Fibroblast of villous mesenchyme (primary cell): ENCODE data around the gene RASGRF1. TPM values are rescaled to one million over a fixed set of nuclear protein-coding genes. Genes with fewer than 3 reads are reported as not detected.

Experiments used
- DNase-seq: peaks from one replicate; pipeline ENCODE4 v3.0.0-alpha.2; 2010; ENCODE audit warnings: low read depth
- H3K4me3 ChIP-seq: 2 replicates; pipeline ENCODE4 v1.5.1; 2011; ENCODE audit warnings: low read depth, mild to moderate bottlenecking, low read length
- total RNA-seq: library from RNA; depleted of rRNA; stranded (reverse); fragments of >200 nt; gene quantifications from 2 replicates; pipeline ENCODE4 v1.2.3, GENCODE V29; 2012
- TF ChIP-seq, protein P1 (sequence below): IDR thresholded peaks from 2 replicates; pipeline ENCODE4 v1.5.1; 2012; ENCODE audit warnings: low read depth, mild to moderate bottlenecking, low read length; ENCODE audit not compliant: insufficient read depth

The RASGRF1 gene
- total RNA-seq, 1 donor, result 0.43 TPM

DNA sequence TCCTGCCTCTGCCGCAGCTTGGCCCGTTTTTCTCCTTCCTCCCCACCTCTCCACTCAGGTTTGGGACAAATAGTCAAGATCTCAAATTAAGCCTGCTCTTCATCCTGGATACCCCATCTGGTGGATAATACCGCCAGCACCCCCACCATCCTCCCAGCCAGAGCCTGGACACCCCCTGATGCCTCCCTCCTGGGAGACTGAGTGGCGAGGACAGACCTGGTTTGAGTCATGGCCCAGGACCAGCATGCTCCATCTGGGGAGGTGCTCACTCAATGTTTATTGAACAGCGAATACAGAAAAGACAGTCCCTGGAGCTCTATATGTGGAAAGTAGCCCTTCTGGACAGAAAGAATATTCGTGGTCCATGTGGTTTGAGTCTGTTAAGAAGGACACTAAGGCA is 169.1 kb downstream of the RASGRF1 start:
- DNase-seq, result no peak
- TF ChIP-seq, protein P1, sequence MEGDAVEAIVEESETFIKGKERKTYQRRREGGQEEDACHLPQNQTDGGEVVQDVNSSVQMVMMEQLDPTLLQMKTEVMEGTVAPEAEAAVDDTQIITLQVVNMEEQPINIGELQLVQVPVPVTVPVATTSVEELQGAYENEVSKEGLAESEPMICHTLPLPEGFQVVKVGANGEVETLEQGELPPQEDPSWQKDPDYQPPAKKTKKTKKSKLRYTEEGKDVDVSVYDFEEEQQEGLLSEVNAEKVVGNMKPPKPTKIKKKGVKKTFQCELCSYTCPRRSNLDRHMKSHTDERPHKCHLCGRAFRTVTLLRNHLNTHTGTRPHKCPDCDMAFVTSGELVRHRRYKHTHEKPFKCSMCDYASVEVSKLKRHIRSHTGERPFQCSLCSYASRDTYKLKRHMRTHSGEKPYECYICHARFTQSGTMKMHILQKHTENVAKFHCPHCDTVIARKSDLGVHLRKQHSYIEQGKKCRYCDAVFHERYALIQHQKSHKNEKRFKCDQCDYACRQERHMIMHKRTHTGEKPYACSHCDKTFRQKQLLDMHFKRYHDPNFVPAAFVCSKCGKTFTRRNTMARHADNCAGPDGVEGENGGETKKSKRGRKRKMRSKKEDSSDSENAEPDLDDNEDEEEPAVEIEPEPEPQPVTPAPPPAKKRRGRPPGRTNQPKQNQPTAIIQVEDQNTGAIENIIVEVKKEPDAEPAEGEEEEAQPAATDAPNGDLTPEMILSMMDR, result no peak

DNA sequence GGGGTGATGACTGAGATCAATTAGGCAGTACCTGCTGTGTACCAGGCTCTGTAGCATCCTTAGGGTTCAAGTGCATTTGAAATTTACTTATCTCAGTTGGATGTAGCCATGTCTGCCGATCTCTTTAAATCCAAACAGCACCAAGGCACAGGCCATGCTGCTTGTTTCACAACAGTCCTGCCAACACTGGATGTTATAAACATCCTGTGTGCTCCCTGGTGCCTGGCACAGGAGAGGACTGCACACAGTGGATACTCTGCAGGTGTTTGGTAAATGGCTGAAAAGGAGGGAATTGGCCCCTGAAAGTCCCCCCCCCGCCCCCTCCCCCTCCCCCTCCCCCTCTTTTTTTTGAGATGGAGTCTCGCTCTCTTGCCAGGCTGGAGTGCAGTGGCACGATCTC is 172.7 kb downstream of the RASGRF1 start:
- H3K4me3 ChIP-seq, result no peak overlapping the region
- DNase-seq, result no peak
- TF ChIP-seq, protein P1, result no peak

More for the DNA sequence above, 169.1 kb downstream of the RASGRF1 start:
- no peak overlapping the region for H3K4me3 ChIP-seq

DNA sequence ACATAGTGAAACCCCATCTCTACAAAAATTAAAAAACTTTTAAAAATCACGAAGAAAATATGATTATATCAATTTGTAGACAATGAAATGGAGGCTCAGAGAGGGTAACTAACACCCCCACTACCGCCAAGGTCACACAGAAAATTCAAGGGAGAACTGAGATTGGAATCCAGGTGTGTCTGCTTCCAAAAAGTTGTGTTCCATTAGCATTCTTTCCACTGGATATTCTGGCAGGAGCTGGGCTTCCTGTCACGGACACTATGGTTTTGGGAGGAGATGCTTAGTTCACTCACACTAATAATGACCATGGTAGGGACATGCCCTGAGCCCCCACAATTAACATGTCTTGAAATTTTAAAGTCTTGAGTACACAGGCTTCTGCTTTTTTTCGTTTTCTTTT is 174.5 kb downstream of the RASGRF1 start:
- H3K4me3 ChIP-seq, result no peak overlapping the region
- no peak for DNase-seq
- TF ChIP-seq, protein P1, result no peak

DNA sequence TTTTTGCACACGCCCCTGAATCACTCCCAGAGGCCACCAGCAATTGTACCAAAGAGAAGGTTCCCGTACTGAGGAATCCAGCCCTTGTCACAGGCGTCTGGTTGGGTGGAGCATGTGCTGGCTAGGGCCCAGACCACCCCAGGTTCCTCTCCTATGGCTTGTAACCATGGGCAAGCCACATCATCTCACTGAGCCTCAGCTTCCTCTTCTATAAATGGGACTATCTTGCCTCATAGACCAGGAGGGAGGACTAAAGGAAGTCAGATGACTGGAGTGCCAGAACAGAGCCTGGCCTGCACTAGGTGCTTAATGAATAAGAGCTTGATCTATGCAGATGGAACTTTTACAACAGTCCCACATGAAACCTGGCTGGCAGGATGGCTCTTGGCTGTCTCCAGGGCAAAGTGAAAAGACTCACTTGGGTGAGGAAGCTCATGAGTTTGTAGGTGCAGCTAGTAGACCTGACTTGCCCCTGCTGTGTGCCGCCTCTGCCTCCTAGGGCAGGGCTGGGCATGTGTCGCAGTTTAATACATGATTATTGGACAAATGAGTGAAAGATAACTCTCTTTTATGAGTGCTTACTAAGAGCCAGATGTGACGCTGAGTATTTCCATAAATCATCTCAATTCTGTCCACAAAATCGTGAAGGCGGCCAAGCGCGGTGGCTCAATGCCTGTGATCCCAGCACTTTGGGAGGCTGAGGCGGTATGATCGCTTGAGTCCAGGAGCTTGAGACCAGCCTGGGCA is 175.1 kb downstream of the RASGRF1 start:
- H3K4me3 ChIP-seq, result no peak overlapping the region
- TF ChIP-seq, protein P1, result no peak
- peak; percentile 58 for DNase-seq

DNA sequence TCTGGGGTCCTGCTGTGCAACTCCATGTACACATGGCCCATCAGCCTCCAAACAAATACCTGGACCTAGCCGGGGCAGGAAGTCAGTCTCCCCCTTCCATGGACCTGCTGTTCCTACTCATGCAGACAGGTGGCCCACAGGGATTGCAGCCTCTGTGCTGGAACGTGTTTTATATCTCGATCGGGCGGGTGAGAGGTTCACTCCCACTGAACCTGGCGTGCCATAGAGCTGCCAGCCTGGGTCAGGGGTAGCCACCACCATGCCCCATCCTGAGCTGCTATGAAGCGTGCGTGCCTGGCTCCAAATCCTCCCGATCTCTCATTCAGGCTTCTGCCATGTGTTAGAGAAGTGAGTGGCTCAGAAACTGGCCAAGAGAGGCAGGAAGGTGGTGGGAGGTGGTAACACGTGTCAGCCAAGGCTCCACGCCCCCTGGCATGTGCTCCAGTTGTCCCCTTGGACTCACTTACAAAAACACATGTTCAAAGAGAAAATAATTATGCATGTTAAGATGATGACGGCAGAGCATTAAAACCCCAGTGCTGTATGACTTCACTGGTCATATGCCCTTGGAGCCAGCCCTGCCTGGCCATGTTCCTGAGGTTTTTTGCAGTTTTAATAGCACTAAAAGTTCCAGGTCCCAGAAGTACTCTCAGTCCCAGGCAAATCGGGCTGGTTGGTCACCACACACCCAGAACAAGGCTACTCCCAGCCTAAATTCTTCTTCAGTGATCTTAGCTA is 176.4 kb downstream of the RASGRF1 start:
- TF ChIP-seq, protein P1, result peak; percentile 51

DNA sequence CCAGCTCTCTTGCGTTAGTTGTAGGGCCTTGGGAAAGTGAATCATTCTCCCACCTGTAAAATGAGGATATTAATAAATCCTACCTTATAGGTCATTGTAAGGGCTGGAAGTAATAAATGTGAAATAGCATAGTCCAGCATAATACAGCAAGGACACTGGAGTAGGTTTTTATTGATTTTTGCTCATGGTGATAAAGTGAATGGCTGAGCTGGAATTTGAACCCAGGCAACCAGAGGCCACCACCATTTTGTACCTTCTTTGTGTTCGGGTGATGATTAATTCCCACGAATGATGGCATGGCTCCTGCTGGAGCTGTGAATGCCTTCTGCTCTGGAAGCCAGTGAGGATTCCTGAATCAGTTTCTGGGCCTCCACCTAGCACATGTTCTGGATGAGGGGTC is 177.6 kb downstream of the RASGRF1 start:
- H3K4me3 ChIP-seq, result no peak overlapping the region
- no peak for DNase-seq
- TF ChIP-seq, protein P1, result no peak

More for the DNA sequence above, 176.4 kb downstream of the RASGRF1 start:
- H3K4me3 ChIP-seq, result no peak overlapping the region
- DNase-seq, result peak; percentile 60
